GM19467 (cell line): ENCODE data around the gene ARID3A.

Experiments
- ATAC-seq: cut with Tn5 transposase; IDR thresholded peaks from one replicate; pipeline ENCODE4 v1.9.1; 2021; ENCODE audit warnings: mild to moderate bottlenecking, moderate library complexity; ENCODE audit not compliant: unreplicated experiment

The ARID3A gene

GRCh38 chr19:960601-960938 is 34.7 kb downstream of the ARID3A start:
- ATAC-seq: no peak

DNA sequence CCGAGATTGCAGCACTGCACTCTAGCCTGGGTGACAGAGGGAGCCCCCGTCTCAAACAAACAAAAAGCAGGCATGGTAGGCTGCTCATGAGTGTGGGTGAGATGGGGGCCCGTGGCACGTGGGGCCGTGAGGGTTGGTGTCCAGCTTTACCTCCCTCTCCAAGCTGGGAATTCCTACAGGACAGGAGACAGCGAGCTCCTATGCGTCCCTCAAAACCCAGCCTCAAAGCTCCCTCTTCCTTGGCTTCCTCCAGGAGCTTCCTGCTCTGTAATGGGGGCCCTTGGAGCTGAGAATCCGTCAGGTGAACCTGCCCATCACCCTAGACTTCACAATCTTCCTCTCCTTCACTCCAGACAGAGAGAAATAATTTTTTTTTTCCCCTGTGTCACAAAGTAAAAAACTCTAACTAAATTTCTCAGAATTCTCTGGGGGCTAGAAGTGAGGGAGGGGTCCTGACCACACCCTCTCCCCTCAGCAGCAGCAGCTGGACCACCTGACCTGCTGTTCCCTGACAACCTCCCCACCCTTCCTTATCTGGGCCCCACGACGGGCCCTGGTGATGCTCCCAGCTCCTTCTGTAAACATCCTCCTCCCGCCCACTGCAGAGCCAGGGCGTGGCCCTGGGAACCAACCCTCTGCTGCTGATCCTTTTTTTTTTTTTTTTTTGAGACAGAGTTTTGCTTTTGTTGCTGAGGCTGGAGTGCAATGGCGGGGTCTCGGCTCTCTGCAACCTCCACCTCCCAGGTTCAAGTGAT is 36.2 kb downstream of the ARID3A start:
- ATAC-seq: no peak

- no peak for ATAC-seq
Observed at GRCh38 chr19:962683-963400, 37.0 kb downstream of the ARID3A start.

DNA sequence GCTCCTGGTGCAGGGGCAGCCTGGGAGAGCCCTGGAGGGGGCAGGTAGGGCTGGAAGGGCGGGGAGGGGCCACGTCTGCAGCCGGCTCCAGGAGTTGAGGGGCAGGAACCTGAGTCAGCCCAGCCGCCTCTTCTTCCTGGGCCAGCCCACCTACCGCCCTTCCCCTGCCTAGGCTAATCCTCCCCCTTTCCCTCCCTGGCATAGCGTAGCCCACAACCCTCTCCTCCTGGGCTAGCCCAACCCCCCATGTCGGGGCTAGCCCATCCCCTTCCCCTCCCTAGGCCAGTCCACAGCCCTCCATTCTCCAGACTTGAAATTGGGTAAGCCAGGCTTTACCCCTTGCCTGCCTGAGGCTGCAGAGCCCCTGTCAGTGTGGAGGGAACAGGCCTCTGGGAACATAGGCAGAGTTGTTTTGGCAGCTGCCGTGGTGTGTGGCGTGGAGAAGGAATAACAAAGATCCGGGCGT is 37.7 kb downstream of the ARID3A start:
- ATAC-seq: no peak

DNA sequence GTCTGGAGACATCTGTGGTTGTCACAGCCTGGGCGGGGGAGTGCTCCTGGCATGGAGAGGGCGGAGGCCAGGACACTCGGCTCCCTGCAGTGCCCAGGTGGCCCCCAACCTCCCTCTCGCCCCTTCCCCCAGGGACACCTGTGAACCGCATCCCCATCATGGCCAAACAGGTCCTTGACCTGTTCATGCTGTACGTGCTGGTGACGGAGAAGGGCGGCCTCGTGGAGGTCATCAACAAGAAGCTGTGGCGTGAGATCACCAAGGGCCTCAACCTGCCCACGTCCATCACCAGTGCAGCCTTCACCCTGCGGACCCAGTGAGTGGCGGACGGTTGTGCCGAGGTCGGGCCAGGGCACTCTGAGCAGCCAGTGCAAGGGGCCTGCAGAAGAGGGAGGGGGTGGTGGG is 38.3 kb downstream of the ARID3A start:
- ATAC-seq: no peak

- no peak for ATAC-seq
Observed at GRCh38 chr19:964761-965694, 39.2 kb downstream of the ARID3A start.

DNA sequence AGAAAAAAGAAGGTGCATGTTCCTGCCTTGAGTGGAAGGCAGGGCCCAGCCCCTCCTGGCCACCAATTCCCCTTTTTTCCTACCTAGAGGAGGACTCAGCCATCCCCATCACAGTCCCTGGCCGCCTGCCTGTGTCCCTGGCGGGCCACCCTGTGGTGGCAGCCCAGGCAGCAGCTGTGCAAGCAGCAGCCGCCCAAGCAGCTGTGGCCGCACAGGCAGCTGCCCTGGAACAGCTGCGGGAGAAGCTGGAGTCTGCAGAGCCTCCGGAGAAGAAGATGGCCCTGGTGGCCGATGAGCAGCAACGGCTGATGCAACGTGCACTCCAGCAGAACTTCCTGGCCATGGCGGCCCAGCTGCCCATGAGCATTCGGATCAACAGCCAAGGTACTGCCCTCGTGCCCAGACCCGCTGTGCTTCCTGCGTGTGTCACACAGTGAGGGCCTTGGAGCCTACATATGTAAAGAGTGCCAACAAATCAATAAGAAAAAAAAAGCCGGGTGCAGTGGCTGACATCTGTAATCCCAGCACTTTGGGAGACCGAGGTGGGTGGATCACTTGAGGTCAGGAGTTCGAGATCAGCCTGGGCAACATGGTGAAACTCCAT is 40.8 kb downstream of the ARID3A start:
- ATAC-seq: no peak

- ATAC-seq: no peak
Observed at GRCh38 chr19:970695-971094, 44.9 kb downstream of the ARID3A start.

- ATAC-seq: no peak
Observed at GRCh38 chr19:971795-972194, 46.0 kb downstream of the ARID3A start.

DNA sequence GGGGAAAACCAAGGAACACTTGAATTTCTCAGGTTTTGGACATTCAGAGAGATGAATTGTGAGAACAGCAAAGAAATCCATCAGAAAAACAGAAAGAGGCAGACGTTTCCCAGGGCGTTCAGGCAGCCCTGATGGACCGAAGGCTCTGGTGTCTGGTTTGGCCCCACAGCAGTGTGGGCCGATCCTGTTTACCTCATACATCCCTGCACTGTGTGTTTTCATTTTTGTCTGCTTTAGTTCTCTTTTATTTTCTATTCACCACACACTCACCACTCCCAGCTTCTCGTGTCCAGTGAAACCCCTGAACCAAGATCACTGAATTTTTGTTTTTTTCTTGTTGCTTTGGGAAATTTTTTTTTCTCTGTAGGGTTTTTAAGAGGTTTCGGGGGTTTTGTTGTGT is 46.4 kb downstream of the ARID3A start:
- ATAC-seq: no peak

DNA sequence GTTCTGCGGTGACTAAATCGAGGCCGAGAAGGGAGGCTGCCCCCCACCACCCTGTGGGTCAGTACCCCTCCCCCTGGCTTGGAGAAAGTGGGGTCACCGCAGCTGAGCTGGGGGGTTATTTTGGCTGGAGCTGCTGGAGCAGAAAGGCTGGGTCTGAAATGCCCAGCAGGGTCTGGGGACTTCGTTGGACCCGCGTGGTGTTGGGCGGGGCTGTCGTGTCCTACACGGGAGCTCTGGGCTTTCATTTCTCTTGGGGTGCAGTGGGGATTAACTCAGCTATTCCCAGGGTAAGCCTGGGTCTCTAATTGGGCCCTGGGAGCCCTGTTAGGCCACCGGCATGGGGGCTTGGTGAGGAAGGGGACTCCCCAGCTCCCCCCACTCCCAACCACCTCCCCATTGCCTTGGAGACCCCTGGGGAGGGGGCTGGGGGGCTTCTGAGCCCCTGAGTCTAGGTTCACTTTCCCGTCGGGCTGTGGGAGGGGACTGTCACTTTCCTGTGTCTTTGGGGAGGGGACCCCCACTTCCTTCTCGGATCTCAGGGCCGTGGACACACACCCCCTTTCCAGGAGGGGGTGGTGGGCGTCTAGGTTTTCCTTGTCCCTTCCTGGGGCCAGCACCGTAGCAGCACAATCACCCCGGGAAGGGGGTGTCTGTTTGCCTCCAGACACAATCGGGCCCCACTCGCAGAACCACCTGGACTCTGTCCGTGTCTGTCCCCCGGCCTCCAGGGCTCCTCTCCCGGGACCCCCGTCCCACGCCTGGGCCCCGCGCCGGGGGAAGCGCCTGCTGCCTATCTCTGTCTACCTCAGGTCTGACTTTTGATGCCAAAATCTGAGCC is 48.1 kb downstream of the ARID3A start:
- no peak for ATAC-seq

DNA sequence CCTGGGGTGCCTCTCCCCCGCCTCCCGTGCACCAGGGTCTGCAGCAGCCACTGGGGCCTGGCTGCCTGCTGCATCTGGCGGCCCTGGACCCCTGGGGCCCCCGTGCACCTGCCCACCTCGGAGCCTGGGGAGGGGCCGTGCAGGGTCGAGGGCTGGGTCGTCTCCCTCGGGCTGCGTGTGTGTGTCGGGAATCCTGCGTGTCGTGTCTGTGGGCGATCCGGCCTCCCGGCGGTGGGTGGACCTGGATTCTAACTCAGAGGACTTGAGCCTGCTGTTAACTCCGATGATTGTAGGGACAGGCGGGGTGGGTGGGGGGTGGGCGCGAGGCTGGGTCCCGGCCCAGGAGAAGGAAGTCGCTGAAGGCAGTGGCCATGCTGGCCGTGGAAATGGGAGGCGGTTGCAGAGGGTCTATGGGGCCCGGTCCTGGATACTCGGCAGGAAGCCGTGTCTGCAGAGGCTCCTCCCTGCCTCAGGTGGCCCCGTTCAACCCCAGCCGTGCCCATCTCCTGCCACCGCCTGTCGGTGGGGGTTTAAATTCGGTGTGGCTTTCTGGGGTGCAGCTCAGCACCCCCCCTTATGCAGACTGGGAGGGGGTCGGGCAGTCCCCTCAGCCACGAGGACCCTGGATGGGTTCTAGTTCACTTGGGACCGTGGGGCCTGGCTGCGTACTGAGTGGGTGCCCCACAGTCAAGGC is 48.9 kb downstream of the ARID3A start:
- ATAC-seq: no peak

DNA sequence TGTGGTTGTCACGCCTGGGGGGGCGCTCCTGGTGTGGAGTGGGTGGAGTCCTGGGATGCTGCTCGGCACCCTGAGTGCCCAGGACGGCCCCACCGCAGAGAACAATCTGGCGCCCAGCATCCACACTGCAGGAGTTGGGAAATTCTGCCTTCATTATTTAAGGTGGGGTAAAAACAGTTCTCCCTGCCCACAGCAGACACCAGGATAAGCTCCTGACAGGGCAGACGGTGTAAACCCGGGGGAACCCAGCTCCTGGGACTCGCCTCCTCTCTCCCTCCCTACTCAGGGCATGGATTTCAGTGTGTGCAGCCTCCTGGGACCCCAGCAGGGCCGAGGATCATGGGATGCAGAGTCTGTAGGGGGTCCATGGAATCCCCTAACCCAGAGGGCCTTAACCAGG is 50.6 kb downstream of the ARID3A start:
- ATAC-seq: no peak

DNA sequence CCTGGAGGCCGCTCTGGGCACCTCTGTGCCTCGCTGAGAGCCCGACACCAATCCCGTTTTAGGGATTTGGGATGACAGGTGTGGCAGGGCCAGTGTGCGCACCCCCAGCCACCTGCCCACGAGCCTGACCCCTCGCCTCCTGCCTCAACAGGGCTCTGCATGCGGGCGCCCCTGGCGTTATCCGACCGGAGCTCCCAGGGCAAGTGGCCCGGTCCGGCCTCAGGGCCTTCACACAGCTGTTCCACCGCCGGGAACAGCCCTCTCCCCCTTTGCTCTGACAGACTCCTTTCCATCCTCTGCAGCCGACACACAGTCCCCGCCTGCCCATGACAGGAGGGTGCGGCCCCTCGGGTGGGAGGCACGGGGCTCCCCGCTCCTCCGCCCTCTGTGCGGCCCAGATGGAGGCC is 51.2 kb downstream of the ARID3A start:
- no peak for ATAC-seq

DNA sequence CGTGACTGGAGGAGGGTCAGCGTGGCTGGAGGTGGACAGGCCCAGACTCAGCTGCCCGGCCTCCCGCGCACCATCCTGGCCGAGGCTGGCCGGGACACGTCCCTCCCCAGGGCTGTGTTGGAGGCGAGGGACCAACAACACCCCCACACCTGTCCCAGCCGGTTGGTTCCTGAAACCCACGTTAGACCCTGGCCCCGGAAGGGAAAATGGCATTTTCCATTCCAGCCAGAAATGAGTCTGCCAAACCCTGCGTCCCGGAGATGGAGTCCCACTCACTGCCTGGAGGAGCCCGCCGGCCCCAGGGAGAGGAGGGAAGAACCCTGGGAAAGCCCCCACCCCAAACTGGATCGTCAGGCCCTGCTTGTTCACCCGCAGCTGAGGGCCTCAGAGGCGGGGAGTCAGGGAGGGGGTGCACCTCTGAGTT is 53.5 kb downstream of the ARID3A start:
- no peak for ATAC-seq

DNA sequence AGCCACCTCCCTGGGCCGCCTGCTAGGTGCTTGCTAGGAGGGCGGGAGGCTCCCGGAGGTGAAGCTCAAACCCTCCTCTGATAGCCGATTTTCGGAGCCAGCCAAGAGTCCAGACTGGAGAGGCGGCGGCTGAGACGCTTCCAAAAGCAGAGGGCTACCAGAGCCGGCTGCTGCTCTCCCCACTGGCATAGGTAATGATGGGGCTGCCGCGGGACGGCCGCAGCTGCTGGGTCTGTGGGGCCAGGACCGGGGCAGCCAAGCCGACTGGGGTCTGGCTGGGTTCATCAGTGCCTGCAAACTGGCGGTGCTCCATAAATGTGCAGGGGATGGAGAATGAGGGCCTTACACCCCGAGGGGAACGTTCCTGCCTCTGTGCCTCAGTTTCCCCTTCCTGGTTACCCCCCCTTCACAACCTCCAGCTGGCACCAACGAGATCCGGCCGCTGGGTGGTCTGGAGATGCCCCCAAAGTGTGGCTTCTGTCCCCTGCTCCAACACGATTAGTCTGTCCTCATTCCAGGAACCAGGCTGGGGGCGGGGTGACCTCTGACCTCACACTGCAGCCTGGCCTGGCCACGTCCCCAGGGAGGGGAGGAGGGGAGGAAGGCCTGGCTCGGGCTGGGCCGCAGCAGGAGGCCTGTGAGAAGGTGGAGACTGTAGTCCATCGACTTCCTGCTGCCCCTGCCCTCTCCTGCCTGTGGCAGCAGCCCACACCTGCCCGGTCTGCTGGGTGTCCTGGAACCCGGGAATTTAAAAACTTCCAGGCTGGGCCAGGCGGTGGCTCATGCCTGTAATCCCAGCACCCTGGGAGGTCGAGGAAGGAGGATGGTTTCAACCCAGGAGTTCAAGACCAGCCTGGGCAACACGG is 54.5 kb downstream of the ARID3A start:
- ATAC-seq: no peak

DNA sequence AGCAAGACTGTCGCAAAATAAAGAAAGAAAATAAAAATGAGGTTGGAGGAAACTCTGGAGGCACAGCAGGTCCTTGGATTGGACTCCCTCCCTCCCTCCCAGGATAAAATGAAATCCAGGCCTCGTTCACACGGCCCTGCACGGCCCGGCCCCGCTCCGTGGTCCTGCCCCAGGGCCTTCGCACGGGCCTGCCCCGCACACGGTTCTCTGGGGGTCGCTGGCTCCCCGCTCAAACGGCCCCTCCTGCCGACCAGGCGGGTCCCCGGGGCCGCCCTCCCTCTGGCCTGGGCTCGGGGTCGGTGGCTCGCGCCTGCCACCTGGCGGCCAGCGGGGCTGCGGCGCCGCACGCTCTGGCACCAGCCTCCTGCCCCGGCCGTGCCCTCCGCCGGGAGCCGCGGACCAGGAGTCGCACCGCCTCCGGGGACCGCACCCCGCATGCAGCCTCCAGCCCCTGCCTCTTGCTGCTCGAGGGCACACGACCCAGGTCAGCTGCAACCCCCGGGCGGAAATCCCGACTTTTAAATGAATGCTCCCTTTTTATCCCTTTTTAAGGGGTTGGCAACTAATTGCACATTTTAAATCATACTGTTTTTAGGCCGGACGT is 56.8 kb downstream of the ARID3A start:
- ATAC-seq: peak; percentile 39
